GM20431 (cell line): ENCODE data around the gene VAV2.

Experiments
- in situ Hi-C: fragments of 300-500 bp; cut with MseI, MboI; formaldehyde crosslinking; loops from one replicate; pipeline ENCODE4 v1.15.0; 2020; ENCODE audit warnings: low sequenced_read_pairs; ENCODE audit not compliant: unreplicated experiment

The VAV2 gene

DNA sequence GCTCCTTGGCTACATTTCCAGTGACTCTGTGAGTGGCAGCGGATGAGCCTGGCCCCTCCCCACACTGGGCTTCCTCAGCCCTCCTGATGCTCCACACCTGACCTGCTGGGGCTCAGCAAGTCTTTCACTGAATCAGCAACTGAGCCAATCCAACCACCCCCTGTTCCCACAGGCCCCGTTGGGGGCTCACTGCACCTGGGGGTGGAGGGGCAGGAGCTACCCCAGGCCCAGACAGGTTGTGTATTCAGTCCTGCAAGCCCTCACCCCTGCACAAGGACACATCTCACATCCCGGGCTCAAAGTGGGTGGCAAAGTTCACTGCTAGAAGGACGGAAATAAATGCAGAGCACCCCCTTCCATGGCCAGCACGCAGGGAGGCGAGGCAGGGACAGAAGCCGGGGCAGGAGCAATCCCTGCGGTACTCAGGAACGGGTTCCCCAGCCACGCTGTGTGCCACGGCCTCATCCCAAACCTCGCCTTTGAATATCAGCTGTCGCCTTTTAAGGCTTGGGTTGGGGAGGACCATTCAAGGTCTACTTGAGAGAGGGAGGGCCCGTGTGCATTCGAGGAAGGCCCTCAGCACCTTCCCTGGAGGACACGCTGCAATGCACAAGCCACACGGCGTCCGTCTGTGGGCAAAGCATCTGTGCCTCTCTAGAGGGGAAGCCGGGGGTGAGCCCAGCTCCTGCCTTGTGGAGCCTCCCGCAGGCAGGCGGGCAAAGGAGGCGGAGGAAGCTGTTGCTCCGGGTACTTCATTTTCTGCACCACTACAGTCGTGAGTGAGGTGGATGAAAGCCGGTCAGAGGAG is 179.0 kb downstream of the VAV2 start:
- in situ Hi-C loops, result no loop called here

DNA sequence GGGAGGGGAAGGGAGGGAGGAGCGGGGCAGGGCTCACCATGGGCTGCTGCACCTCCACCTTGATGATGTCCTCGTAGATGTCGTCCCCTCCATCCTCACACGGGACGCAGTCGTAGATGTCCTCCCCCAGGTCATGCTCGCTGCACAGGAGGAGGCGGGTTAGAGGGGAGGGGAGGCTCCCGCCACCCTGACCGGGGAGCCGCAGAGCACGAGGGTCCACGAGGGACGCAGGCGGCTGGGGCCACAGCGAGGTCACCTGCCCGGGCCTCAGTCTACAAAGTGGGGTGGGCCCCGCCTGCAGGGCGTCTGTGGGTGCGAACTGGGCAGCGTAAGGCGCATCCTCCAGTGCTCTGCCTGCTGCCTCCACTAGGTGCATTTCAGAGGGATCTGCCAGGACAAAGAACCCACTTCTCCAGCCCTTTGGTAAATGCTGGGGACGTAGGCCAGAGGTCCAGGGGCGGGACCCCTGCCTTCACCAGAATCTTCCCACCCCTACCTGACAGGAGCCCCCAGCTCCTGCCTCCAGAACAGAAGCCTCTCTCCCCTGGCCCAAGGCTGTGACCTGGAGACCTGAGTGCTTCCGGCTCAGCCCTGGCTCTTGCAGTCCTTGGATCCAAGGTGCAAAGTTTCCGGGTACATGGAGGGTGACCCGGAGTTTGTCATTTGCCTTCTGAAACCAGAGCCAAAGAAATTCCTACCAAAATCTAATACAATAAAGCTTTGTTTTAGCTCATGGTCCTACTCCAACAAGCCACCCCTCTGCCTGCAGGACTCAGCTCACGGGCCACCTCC is 179.9 kb downstream of the VAV2 start:
- in situ Hi-C loops, result no loop called here

DNA sequence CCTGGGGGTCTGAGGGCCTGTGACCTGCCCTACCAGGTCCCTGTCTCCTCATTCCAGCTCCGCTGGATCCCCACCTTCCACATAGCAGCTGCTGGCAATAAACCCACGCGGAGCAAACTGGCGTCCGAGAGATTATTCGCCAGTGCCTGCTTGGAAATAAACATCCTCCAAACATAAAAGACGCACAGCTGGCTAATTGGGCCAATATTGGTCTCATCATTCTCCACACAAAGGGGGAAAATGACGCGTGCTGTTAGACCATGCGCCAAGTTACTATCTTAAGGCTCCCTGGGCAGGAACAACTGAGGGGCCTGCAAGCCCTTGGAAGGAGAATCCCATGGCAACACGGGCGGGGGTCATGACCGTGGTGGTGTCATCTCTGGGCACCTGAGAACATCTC is 180.7 kb downstream of the VAV2 start:
- in situ Hi-C loops, result no loop called here

DNA sequence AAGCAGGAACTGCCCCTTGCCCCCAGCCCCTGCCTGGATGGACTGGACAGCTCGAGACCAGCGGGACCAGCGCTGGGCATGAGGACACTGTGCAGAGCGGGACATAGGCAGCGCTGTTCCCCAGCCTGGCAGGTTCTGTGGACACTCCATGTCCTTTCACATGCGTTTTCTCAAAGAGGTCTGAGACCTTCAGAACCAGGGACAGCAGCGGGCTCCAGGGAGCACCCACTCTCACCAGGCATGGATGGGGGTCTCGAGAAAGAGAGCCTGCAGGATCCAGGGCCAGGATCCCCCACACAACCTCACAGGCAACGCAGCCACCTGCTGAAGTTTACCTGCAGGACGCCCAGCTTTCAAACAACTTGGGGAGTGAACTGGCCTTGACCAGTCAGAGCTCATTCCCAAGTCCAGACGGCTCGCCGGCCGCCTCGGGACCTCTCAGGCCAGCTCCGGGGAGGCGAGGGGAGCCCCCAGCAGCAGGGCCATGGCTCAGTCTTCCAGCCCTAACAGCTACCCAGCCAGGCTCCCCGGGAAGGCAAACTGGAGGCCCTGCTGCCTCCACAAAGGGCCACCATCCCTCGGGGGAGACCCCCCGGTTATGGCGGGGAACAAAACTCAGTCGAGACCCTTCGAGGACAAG is 181.4 kb downstream of the VAV2 start:
- in situ Hi-C loops, result no loop called here

DNA sequence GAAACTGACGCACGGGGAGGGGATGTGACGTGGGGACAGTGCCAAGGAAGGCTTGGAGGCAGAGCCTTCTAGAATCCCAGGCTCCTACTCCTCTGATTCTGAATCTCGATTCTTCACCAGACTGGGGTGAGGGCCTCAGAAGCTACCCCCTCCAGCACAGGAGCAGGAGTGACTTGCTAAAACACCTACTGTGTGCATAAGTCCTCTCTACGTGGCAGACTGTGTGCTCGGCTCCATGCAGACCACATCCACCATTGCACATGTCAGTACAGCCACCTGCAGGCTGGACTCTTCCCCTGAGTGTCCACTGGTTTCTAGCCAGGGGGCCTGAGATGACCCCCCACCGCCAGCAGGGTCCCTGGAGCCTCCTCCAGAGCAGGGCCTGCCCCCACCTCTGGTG is 182.8 kb downstream of the VAV2 start:
- in situ Hi-C loops, result no loop called here

DNA sequence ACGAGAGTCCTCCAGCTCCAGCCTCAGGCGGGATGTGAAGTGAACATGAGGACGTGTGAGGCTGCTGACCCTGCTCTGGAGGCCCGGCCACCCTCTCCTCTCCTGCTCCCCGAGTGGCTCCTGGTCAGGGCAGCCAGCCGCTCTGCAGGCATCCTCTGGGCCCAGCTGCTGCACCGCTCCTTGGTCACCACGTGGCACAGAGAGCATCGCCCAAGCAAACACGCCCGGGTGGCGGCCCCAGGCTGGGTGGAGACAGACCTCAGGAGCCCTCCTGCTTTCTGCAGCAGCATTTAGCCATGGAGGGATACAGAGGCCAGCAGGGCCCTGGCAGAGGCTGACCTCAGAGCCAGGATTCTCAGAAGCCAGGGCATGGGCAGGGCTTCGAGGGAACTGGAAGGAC is 184.3 kb downstream of the VAV2 start:
- in situ Hi-C loops, result no loop called here

DNA sequence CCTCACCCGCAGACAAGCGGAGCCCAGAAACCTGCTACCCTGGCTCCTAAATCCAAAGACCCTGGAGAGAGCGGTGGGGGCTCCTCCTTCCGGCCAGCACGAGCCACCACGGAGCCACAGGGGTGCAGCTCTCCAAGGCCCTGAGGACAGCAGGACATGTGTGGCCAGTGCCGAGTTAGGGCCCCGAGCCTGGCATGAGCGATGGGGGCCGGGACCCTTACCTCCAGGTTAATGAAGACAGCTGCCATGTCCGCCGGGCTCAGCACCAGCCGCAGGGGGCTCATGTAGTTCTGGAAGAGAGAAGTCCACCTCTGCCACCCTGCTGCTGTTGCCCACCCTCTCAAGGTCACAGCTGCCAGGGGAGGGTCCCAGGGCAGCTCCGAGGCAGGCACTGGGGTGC is 185.1 kb downstream of the VAV2 start:
- in situ Hi-C loops, result no loop called here

DNA sequence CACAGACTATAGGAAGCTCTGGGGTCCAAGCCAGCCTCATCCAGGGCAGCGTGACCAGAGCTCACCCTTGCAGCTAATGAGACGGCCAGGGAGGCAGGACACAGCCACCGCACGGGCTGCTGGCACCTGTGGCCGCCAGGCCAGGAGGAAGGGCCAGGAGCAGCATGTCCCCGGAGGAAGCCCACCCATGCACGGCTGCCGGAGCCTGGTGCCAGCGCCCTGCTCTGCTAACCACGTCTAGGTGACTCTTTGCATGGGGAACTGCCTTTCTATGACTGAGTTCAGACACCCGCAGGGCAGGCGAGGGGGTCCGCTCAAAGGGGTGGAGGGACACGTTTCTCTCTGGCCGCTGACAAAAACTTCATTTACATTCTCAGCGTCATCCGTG is 185.5 kb downstream of the VAV2 start:
- in situ Hi-C loops, result no loop called here

DNA sequence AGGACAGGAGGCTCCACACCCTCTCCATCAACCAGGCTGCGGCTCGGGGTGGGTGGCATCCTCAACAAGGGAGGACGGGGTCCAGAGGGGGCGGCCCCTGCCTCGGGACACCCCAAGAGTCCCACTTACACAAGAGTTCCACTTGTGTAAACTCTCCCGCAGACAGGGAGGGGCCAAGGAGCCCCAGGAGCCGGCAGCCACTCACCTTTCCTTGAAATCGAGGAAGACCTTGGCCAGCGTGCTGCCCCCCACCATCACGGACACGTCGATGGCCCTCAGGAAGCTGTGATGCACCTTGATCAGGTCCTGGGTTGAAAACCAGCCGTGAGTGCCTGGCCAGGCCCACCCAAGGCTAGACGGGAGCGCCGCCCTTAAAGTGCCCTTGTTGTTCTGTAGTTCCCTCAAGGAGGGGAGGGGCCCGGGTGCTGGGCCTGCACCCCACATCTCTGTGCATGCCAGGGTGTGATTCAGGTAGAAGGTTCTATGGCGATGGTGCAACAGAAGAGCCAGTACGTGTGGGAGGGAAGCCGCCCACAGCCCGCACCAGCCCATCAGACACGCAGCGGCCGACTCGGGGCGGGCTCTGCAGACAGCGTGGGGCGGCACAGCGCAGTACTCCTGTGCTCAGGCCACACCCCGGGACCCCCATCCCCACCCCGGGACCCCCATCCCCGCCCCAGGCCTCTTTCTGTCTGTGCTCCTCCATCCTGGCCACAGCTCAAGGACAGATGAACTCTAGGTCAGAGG is 186.1 kb downstream of the VAV2 start:
- in situ Hi-C loops, result no loop called here

DNA sequence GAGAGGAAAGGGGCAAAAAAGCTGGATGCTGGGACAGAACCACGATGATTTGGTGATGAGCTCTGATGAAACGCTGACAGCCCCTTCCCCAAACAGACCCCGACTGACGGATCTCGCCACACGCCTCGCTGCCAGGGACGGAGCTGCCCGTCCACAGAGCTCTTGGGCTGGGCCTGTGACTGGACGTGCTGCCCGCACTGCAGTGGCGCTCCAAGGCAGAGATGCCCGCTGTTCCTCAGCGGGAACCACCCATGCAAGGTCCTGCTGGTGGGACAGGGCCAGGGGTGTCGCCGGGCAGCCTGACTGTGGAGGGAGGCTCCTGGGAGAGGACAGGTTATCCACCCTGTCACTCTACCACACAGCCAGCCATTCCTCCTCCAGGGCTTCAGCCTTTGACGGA is 187.9 kb downstream of the VAV2 start:
- in situ Hi-C loops, result no loop called here

DNA sequence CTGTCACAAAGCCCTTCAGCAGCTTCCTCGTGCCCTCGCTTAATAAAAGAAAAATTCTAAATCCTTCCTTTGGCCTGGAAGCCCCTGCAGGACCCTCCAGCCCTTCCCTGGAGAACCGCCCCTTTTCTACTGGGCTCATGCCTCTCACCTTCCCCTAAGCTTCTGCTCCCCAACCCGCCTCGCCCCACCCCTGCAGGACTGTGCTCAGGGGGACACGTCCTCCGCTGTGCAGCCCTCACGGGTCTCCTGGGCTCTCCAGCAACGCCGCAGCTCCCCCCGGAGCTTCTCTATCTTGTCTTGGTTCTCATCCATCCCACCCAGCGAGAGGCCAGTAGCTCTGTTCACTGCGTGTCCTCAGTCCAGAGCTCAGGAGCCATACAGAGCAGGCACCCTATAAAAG is 188.4 kb downstream of the VAV2 start:
- in situ Hi-C loops, result no loop called here

DNA sequence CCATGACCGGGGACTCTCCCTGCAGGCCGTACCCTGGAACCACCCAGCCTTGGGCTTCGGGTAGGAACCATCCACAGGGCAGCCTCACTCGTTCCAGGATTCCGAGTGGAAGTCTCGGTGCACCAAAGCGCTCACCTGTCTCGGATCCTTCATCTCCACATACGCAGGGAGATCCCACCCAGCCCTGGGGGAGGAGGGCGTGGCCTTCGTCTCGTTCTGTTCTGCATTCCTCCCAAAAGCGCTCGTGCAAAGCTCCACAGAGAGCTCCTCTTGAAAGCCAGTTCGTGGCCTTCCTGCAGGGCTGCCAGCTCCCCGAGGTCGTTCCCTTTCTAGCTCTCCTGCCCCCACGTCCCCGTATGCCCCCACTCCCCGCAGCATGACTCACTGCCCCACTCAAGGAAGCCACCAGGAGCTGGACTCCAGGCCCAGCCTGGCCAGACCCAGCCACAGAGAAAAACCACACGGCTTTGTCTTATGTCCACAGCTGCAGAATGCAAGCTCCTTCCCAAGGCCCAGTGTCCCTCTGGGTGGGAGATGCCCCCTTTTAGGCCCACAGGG is 189.0 kb downstream of the VAV2 start:
- in situ Hi-C loops, result no loop called here

DNA sequence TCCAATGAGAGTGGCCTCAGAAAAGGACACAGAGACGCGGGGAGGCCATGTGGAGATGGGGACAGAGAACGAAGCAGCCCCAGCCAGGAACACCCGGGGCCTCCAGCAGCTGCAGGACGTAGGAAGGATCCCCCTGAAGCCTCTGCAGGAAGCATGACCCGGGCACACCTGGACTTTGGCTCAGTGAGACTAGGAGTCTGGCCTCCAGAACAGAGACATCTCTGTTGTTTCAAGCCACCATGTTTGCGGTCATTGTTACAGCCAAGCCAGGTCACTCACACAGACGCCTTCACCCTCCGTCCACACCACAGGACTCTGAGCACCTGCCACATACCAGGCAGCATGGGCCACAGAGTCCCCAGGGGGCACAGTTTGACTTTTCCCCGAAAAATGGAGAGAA is 190.4 kb downstream of the VAV2 start:
- in situ Hi-C loops, result no loop called here

DNA sequence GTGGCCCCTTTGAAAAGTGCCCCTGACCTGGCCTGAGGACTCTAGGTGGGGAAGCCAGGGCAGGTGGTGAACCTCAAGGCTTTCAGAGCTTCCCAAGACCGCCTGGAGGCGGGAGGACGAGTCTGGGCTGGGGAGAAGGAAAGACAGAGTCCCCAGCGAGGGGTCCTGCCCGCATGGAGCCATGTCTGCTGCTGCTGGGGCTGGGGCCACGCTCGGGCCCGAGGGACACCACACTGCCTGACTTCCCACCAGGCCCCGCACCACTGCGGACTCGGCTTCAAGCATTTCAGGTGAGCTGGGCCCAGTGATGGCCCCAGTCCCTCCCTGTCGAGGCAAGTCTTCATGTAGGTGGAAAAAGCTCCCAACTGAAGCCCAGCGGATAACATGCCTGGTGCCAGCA is 191.9 kb downstream of the VAV2 start:
- in situ Hi-C loops, result no loop called here

DNA sequence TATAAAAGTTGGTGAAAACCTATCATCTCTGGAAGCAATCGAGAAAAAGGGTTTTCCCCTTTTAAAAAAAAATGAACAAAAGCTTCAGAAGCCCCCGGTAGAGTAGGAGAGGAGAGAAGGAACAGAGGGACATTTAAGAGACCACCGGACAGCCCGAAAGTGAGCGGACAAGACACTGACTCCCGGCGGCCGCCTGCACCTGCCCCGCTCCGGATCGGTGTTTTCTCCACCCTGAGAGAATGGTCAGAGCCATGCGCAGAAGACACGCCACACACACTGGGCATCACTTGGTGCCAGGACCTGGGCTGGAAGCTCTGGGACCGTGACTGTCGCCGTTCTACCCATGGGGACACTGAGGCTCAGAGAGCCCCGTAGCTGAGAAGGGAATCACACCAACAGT is 192.4 kb downstream of the VAV2 start:
- in situ Hi-C loops, result no loop called here

DNA sequence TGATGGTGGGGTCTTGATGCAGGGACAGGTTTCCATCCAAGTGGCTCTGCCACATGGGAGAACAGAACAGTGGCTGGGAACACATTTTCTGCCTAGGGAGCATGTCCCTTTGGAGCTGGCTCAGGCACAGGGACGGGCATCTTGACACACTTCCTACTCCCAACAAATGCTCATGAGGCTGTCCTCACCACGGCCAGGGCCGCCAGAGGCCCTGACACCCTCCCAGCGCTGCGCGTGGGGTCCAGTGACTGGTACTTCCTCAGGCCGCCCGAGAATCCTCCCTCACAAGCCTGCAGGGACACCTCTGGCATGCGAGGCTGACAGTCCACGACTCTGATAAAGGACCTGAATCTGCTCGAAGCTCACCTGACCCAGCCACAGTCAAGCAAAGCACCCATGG is 193.0 kb downstream of the VAV2 start:
- in situ Hi-C loops, result no loop called here

DNA sequence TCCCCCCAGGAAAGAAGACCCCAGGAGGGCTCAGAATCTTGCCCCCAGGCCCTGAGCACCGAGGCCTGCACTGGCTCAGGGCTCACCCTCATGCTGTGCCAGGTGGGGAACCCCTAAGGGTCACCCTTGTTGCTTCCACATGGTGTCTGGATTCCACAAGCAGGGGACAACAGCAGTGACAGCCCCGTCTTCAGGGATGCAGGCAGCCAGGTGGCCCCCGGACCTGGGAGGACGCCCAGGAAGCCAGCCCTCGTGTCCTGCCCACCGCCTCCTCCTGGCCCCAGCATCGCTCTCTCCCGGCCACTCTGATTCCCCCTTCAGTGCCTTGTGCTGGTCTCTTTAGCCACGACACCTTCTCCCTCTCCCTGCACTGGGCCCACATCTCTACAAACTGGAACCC is 194.0 kb downstream of the VAV2 start:
- in situ Hi-C loops, result no loop called here

DNA sequence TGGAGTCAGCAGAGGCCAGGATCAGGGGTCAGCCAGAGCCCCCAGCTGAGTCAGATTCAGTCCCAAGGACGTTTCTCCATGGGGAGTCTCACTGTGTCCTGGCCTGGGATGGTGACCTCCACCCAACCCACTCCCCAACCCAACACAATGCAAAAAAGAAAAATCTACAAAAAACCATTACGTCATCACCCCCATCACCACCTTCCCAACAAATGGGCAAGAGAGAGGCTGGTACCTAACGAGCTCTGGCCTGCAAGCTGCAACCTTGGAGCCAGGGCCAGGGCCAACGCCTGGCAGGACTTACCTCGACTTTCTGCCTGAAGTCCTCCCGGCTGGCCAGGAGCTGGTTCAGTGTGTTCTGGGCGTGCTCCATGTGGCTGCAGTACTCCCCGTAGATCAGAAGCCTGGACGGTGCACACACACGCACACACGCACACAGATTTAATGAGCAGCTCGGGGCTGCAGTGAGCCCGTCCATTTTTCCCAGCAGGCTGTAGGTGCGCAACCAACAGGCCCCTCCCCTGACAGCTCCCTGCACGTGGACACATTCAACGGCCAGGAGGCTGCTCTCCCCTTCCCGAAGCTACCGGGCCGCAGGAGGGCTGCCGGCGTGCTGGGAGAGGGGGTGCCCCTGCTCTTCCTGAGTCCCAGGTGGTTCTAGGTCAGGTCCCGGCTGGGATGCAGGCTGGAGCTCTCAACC is 194.6 kb downstream of the VAV2 start:
- in situ Hi-C loops, result no loop called here

DNA sequence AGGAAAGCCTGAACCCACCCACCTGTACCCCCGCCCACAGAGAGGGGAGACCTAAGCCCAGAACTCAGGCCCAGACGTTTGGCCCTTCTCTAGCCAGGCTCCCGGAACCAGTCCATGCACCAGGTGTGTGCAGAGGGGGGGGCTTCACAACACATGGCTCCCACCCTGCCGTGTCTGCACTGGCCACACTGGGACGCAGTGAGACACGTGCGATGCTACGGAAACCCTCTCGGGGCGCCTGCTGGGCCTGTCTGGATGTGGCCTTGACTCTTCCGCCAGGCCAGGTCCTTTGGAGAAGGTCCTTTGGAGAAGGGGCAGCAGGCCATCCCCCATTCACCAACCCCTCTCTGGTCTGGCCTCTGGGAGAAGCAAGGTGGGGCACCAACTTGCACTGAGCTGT is 195.6 kb downstream of the VAV2 start:
- in situ Hi-C loops, result no loop called here

DNA sequence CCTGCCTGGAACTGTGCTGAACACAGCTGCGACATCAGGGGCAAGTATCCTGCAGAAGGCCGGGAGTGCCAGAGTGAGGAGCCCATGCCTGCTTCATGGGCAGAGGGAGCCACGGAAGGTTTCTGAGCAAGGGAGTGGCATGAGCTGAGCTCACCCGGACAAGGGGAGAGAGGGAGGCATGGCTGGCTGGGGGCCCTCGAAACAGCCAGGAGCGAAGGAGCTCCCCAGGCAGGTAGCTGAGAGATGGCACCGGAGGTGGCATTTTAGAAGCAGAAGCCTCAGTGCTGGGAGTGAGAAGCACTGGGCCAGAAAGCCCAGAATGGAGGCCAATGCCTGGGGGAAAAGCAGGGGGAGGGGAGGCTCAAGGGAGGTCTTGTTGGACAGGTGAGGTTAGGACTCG is 197.1 kb downstream of the VAV2 start:
- in situ Hi-C loops, result no loop called here
